HEK293 (cell line): ENCODE data around the gene MTUS2.

Source experiments
- CTCF ChIA-PET: fragments of 350-600 bp; formaldehyde crosslinking; extraction: SDS; loops from one replicate; lab custom pipeline; 2021; ENCODE audit warnings: antibody characterized with exemption; lab: Yijun Ruan, JAX
- POLR2A ChIA-PET: fragments of 300-600 bp; formaldehyde crosslinking; extraction: SDS; loops from one replicate; lab custom pipeline; 2020; ENCODE audit warnings: antibody characterized with exemption, inconsistent platforms; lab: Yijun Ruan, JAX
- H3K27ac ChIP-seq: fragments of 200-500 bp; sonication (Bioruptor generic); 2 replicates; pipeline ENCODE4 v1.5.1; 2014; ENCODE audit warnings: low read depth, low read length, control low read depth, inconsistent platforms; ENCODE audit errors: extremely low read depth
- H3K36me3 ChIP-seq, 2 experiments: fragments of 200-500 bp in 1 of 2; sonication (Bioruptor generic) in 1 of 2; 1 replicate in 1 of 2; 2 replicates in 1 of 2; pipeline ENCODE4 v1.5.1; 2014 to 2017; ENCODE audit warnings: inconsistent platforms in 2 of 2, low read length in 2 of 2; ENCODE audit not compliant: control insufficient read depth in 2 of 2, insufficient read depth in 1 of 2
- H3K4me1 ChIP-seq: fragments of 200-500 bp; sonication (Bioruptor generic); 2 replicates; pipeline ENCODE4 v1.5.1; 2014; ENCODE audit warnings: mild to moderate bottlenecking, low read length, inconsistent platforms; ENCODE audit not compliant: control insufficient read depth, insufficient read depth
- H3K4me3 ChIP-seq: 2 replicates; pipeline ENCODE4 v1.5.1; 2011; ENCODE audit warnings: low read depth, mild to moderate bottlenecking, control low read depth, low read length, moderate library complexity
- H3K9me3 ChIP-seq: fragments of 200-500 bp; sonication (Bioruptor generic); 2 replicates; pipeline ENCODE4 v1.5.1; 2014; ENCODE audit warnings: low read depth, low read length, inconsistent platforms; ENCODE audit not compliant: control insufficient read depth, insufficient read depth
- ELK4 ChIP-seq: IDR thresholded peaks from 2 replicates; pipeline ENCODE4 v1.6.1; 2011; ENCODE audit warnings: mild to moderate bottlenecking, low read depth, low read length, borderline replicate concordance
- GLIS1 ChIP-seq: fragments of 450-650 bp; formaldehyde crosslinking; IDR thresholded peaks from 2 replicates; pipeline ENCODE4 v1.5.1; 2016; ENCODE audit warnings: missing biosample characterization, missing genetic modification characterization
- PRDM2 ChIP-seq: fragments of 450-650 bp; formaldehyde crosslinking; IDR thresholded peaks from 2 replicates; pipeline ENCODE4 v1.5.1; 2016; ENCODE audit warnings: missing biosample characterization, missing genetic modification characterization, borderline replicate concordance
- RBAK ChIP-seq: fragments of 450-650 bp; formaldehyde crosslinking; IDR thresholded peaks from 2 replicates; pipeline ENCODE4 v1.5.1; 2016; ENCODE audit warnings: missing biosample characterization, missing genetic modification characterization
- SP2 ChIP-seq: fragments of 450-650 bp; formaldehyde crosslinking; IDR thresholded peaks from 2 replicates; pipeline ENCODE4 v1.5.1; 2016; ENCODE audit warnings: missing biosample characterization, missing genetic modification characterization
- TRIM28 ChIP-seq: IDR thresholded peaks from 2 replicates; pipeline ENCODE4 v1.6.1; 2011; ENCODE audit warnings: low read length, control low read depth, borderline replicate concordance
- WT1 ChIP-seq: fragments of 450-650 bp; formaldehyde crosslinking; IDR thresholded peaks from 2 replicates; pipeline ENCODE4 v1.5.1; 2016; ENCODE audit warnings: missing biosample characterization, missing genetic modification characterization
- ZBTB1 ChIP-seq: fragments of 450-650 bp; formaldehyde crosslinking; IDR thresholded peaks from 2 replicates; pipeline ENCODE4 v1.5.1; 2016; ENCODE audit warnings: missing biosample characterization, missing genetic modification characterization
- ZBTB17 ChIP-seq: fragments of 450-650 bp; formaldehyde crosslinking; IDR thresholded peaks from 2 replicates; pipeline ENCODE4 v1.5.1; 2016; ENCODE audit warnings: missing biosample characterization, missing genetic modification characterization
- ZBTB48 ChIP-seq: fragments of 450-650 bp; formaldehyde crosslinking; IDR thresholded peaks from 2 replicates; pipeline ENCODE4 v1.5.1; 2016; ENCODE audit warnings: missing biosample characterization, missing genetic modification characterization
- ZEB2 ChIP-seq: fragments of 450-650 bp; formaldehyde crosslinking; IDR thresholded peaks from 2 replicates; pipeline ENCODE4 v1.5.1; 2016; ENCODE audit warnings: missing biosample characterization, missing genetic modification characterization
- ZIC2 ChIP-seq: fragments of 450-650 bp; formaldehyde crosslinking; IDR thresholded peaks from 2 replicates; pipeline ENCODE4 v1.5.1; 2016; ENCODE audit warnings: missing biosample characterization, missing genetic modification characterization
- ZNF19 ChIP-seq: fragments of 450-650 bp; formaldehyde crosslinking; IDR thresholded peaks from 2 replicates; pipeline ENCODE4; 2016; ENCODE audit warnings: missing biosample characterization, missing genetic modification characterization, low read depth
- ZNF2 ChIP-seq: fragments of 450-650 bp; formaldehyde crosslinking; IDR thresholded peaks from 2 replicates; pipeline ENCODE4 v1.5.1; 2016; ENCODE audit warnings: missing biosample characterization, missing genetic modification characterization
- ZNF214 ChIP-seq: fragments of 450-650 bp; formaldehyde crosslinking; IDR thresholded peaks from 2 replicates; pipeline ENCODE4 v1.5.1; 2017; ENCODE audit warnings: missing biosample characterization, mild to moderate bottlenecking, missing genetic modification characterization, borderline replicate concordance
- ZNF248 ChIP-seq: fragments of 450-650 bp; formaldehyde crosslinking; IDR thresholded peaks from 2 replicates; pipeline ENCODE4 v1.5.1; 2017; ENCODE audit warnings: missing biosample characterization, missing genetic modification characterization
- ZNF292 ChIP-seq: fragments of 450-650 bp; formaldehyde crosslinking; IDR thresholded peaks from 2 replicates; pipeline ENCODE4 v1.5.1; 2016; ENCODE audit warnings: low read depth, missing biosample characterization, missing genetic modification characterization, borderline replicate concordance
- ZNF398 ChIP-seq: fragments of 450-650 bp; formaldehyde crosslinking; IDR thresholded peaks from 2 replicates; pipeline ENCODE4 v1.5.1; 2017; ENCODE audit warnings: missing biosample characterization, missing genetic modification characterization
- ZNF548 ChIP-seq: fragments of 450-650 bp; formaldehyde crosslinking; IDR thresholded peaks from 2 replicates; pipeline ENCODE4 v1.5.1; 2016; ENCODE audit warnings: missing biosample characterization, missing genetic modification characterization
- ZNF558 ChIP-seq: fragments of 450-650 bp; formaldehyde crosslinking; IDR thresholded peaks from 2 replicates; pipeline ENCODE4 v1.5.1; 2016; ENCODE audit warnings: missing biosample characterization, missing genetic modification characterization
- ZNF707 ChIP-seq: fragments of 450-650 bp; formaldehyde crosslinking; IDR thresholded peaks from 2 replicates; pipeline ENCODE4 v1.5.1; 2016; ENCODE audit warnings: missing biosample characterization, missing genetic modification characterization
- ZNF791 ChIP-seq: fragments of 450-650 bp; formaldehyde crosslinking; IDR thresholded peaks from 2 replicates; pipeline ENCODE4 v1.5.1; 2016; ENCODE audit warnings: missing biosample characterization, missing genetic modification characterization
- ZNF843 ChIP-seq: fragments of 450-650 bp; formaldehyde crosslinking; IDR thresholded peaks from 2 replicates; pipeline ENCODE4 v1.5.1; 2016; ENCODE audit warnings: missing biosample characterization, missing genetic modification characterization
- TF ChIP-seq, protein P1 (sequence below): fragments of 450-650 bp; formaldehyde crosslinking; IDR thresholded peaks from 2 replicates; pipeline ENCODE4 v1.5.0; 2017; ENCODE audit warnings: missing biosample characterization, missing genetic modification characterization, borderline replicate concordance
- TF ChIP-seq, protein P2 (sequence below): fragments of 450-650 bp; formaldehyde crosslinking; IDR thresholded peaks from 2 replicates; pipeline ENCODE4 v1.5.1; 2017; ENCODE audit warnings: missing biosample characterization, missing genetic modification characterization

MTUS2 gene

GRCh38 chr13:29137995-29138394 is 317.9 kb downstream of the MTUS2 start (continued):
- TF ChIP-seq PRDM2 (tag by site-specific recombination) = no peak

DNA sequence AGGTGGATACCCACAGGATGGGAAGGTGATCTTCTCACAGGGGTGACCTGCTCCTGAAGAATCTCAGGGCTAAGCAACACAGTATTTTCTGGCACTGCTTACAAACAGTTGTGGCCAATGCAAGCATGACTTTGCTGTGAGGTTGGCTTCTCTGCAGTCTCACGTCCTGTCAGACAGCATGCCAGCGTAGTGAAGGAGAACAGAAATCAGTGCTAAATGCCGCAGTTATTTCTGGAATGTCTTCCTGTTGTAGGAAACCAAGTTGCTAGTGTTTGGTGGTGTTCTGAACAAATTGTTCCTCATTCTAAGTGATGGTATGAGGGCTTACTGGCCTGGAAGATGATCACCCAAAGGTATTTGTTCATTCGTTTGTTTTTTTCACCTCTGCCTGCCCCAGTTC is 320.1 kb downstream of the MTUS2 start:
- CTCF ChIA-PET = interaction anchor here (0.6 kb wide), 1 partner anchor 482 kb away, joined by 3 read pairs; the partner anchor contains the start of gene POMP
- H3K4me1 ChIP-seq = no peaks in the 10 kb centered on the region

DNA sequence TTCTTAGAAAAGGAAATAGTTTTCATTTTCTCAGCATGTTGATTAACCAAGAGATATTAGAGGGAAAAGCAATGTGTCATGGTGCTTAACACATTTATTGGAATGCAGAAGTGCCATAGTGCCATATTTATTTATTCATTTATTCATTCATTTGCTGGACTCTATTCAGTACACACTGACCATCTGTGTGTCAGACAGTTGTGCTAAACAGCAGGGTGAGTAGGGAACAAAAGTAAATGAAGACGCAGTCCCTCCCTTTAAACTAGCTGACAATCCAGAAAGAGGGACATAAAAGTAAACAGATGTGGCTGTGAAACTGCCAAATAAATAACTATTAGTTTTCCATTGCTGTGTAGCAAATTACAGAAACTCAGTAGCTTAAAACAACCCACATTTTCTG is 323.7 kb downstream of the MTUS2 start:
- CTCF ChIA-PET = no interaction called here
- no peak overlapping the region for H3K27ac ChIP-seq
- H3K9me3 ChIP-seq = no peaks in the 10 kb centered on the region
- H3K36me3 ChIP-seq = no peaks in the 10 kb centered on the region
- H3K4me1 ChIP-seq = no peaks in the 10 kb centered on the region
- POLR2A ChIA-PET = no interaction called here
- no peak overlapping the region for H3K4me3 ChIP-seq
- TF ChIP-seq SP2 (tag by site-specific recombination) = no peak
- TF ChIP-seq WT1 (tag by site-specific recombination) = no peak
- TF ChIP-seq RBAK (tag by site-specific recombination) = no peak
- no peak for TF ChIP-seq ZBTB48 (tag by site-specific recombination)
- TF ChIP-seq, protein P1, sequence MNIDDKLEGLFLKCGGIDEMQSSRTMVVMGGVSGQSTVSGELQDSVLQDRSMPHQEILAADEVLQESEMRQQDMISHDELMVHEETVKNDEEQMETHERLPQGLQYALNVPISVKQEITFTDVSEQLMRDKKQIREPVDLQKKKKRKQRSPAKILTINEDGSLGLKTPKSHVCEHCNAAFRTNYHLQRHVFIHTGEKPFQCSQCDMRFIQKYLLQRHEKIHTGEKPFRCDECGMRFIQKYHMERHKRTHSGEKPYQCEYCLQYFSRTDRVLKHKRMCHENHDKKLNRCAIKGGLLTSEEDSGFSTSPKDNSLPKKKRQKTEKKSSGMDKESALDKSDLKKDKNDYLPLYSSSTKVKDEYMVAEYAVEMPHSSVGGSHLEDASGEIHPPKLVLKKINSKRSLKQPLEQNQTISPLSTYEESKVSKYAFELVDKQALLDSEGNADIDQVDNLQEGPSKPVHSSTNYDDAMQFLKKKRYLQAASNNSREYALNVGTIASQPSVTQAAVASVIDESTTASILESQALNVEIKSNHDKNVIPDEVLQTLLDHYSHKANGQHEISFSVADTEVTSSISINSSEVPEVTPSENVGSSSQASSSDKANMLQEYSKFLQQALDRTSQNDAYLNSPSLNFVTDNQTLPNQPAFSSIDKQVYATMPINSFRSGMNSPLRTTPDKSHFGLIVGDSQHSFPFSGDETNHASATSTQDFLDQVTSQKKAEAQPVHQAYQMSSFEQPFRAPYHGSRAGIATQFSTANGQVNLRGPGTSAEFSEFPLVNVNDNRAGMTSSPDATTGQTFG (tag by site-specific recombination) = no peak
- no peak for TF ChIP-seq ZNF548
- no peak for TF ChIP-seq ZNF558 (tag by site-specific recombination)
- TF ChIP-seq GLIS1 = no peak
- no peak for TF ChIP-seq TRIM28

More for the DNA sequence above, 320.1 kb downstream of the MTUS2 start:
- Histone ChIP-seq H3K4me3 (no peak overlapping the region), H3K27ac (no peak overlapping the region)
- TF ChIP-seq ZBTB17 (tag by site-specific recombination) = no peak
- TF ChIP-seq ZNF2 (tag by site-specific recombination) = no peak
- no peak for TF ChIP-seq ZEB2 (tag by site-specific recombination)
- no peak for TF ChIP-seq ZNF19
- TF ChIP-seq ZNF791 = no peak
- TF ChIP-seq ZNF214 (tag by site-specific recombination) = no peak
- TF ChIP-seq ZNF248 (tag by site-specific recombination) = no peak
- no peak for TF ChIP-seq ZBTB1 (tag by site-specific recombination)
- no peak for TF ChIP-seq ZNF292 (tag by site-specific recombination)
- TF ChIP-seq ZNF843 (tag by site-specific recombination) = no peak
- no peak for TF ChIP-seq ZNF398 (tag by site-specific recombination)
- TF ChIP-seq ZIC2 (tag by site-specific recombination) = no peak
- no peak for TF ChIP-seq ZNF707 (tag by site-specific recombination)
- no peak for TF ChIP-seq ELK4
- TF ChIP-seq, protein P2, sequence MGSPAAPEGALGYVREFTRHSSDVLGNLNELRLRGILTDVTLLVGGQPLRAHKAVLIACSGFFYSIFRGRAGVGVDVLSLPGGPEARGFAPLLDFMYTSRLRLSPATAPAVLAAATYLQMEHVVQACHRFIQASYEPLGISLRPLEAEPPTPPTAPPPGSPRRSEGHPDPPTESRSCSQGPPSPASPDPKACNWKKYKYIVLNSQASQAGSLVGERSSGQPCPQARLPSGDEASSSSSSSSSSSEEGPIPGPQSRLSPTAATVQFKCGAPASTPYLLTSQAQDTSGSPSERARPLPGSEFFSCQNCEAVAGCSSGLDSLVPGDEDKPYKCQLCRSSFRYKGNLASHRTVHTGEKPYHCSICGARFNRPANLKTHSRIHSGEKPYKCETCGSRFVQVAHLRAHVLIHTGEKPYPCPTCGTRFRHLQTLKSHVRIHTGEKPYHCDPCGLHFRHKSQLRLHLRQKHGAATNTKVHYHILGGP = no peak
- TF ChIP-seq, all 188 proteins: peak for 0
- H3K9me3 ChIP-seq = no peaks in the 10 kb centered on the region
- H3K36me3 ChIP-seq = no peaks in the 10 kb centered on the region
- POLR2A ChIA-PET = no interaction called here
